K562 (cell line): Measurements from ENCODE around the gene LY6G6D. TPM values are rescaled to one million over a fixed set of nuclear protein-coding genes. Genes with fewer than 3 reads are reported as not detected.
"Not testable (repeated sequence)": the region's sequence is repeated elsewhere in the genome, so short reads cannot be mapped to it uniquely, and the experiment has no call there.

Experiments
- ATAC-seq: fragments of 200-7000 bp; cut with Tn5 transposase; 3 replicates; pipeline ENCODE4 v1.9.1; 2020; ENCODE audit warnings: moderate library complexity
- BruUV-seq: library from RNA; stranded (reverse); fragments of 400-500 nt; replicated peaks from 2 replicates; lab custom pipeline; 2021; lab: Mats Ljungman, UMichigan
- CTCF ChIA-PET: fragments of 300-600 bp; formaldehyde crosslinking; extraction: SDS; loops from one replicate; lab custom pipeline; 2021; ENCODE audit warnings: low intra/inter-chr PET ratio; lab: Yijun Ruan, JAX
- POLR2A ChIA-PET: fragments of 300-600, 350-650 bp; sonication (Branson Sonifier 250); formaldehyde crosslinking; extraction: SDS; loops from one replicate; lab custom pipeline; 2021; ENCODE audit warnings: antibody characterized with exemption, inconsistent platforms; lab: Yijun Ruan, JAX
- DNase-seq, 4 experiments: peaks; one replicate each; pipeline versions ENCODE4 v3.0.0 to v3.0.0-alpha.2; 2011 to 2018; ENCODE audit warnings: low spot score in 3 of 4, mixed read lengths in 3 of 4; ENCODE audit errors: extremely low read depth in 1 of 4
- FAIRE-seq: peaks from 2 replicates; lab custom pipeline; 2011; peaks lifted over from hg19 to GRCh38; lab: Jason Lieb, UNC
- H2AFZ ChIP-seq: 2 replicates; pipeline ENCODE4 v1.6.0; 2011; ENCODE audit warnings: low read depth, low read length, control low read depth, inconsistent platforms
- H3K27ac ChIP-seq: fragments of 200-600 bp; 3 replicates; pipeline ENCODE4 v1.8.0; 2011; ENCODE audit warnings: low read depth, mild to moderate bottlenecking, control low read depth, inconsistent platforms, low read length, moderate library complexity, mixed read lengths; ENCODE audit errors: extremely low read depth
- H3K27me3 ChIP-seq, 2 experiments: fragments of 300-600 bp in 1 of 2; 2 replicates in 1 of 2; 3 replicates in 1 of 2; pipeline versions ENCODE4 v1.6.0 to v1.8.0; 2011; ENCODE audit warnings: inconsistent platforms in 2 of 2, low read length in 2 of 2, mild to moderate bottlenecking in 1 of 2, mixed read lengths in 1 of 2, moderate library complexity in 1 of 2; ENCODE audit not compliant: control insufficient read depth in 2 of 2, insufficient read depth in 2 of 2
- H3K36me3 ChIP-seq: fragments of 300-600 bp; 3 replicates; pipeline ENCODE4 v1.8.0; 2011; ENCODE audit warnings: mild to moderate bottlenecking, low read length, inconsistent platforms; ENCODE audit not compliant: control insufficient read depth, insufficient read depth
- H3K4me1 ChIP-seq, 2 experiments: fragments of 200-600 bp in 1 of 2; replicated peaks in 1 of 2; 2 replicates in 1 of 2; 3 replicates in 1 of 2; pipeline versions ENCODE4 v1.5.1 to v1.8.0; 2011; ENCODE audit warnings: inconsistent platforms in 2 of 2, low read length in 2 of 2, mild to moderate bottlenecking in 1 of 2, mixed read lengths in 1 of 2, moderate library complexity in 1 of 2; ENCODE audit not compliant: control insufficient read depth in 2 of 2, insufficient read depth in 2 of 2
- H3K4me2 ChIP-seq: 2 replicates; pipeline ENCODE4 v1.6.1; 2011; ENCODE audit warnings: low read length, control low read depth, inconsistent platforms, mixed read lengths; ENCODE audit not compliant: insufficient read depth
- H3K4me3 ChIP-seq: fragments of 200-600 bp; sonication (generic), shearing (Covaris generic); 2 replicates; pipeline ENCODE4 v1.5.1; 2016; ENCODE audit warnings: control low read depth, inconsistent platforms
- H3K79me2 ChIP-seq: fragments of 200-600 bp; 3 replicates; pipeline ENCODE4 v1.8.0; 2011; ENCODE audit warnings: low read length, inconsistent platforms; ENCODE audit not compliant: control insufficient read depth, insufficient read depth
- H3K9ac ChIP-seq, 2 experiments: 2 replicates each; pipeline versions ENCODE4 v1.6.0 to v1.6.1; 2011; ENCODE audit warnings: low read depth in 2 of 2, low read length in 2 of 2, control low read depth in 1 of 2, inconsistent platforms in 1 of 2, mild to moderate bottlenecking in 1 of 2, mixed read lengths in 1 of 2; ENCODE audit not compliant: insufficient read depth in 1 of 2
- H3K9me1 ChIP-seq: one replicate; pipeline ENCODE4 v1.6.0; 2011; ENCODE audit warnings: inconsistent platforms, mild to moderate bottlenecking, low read length, moderate library complexity; ENCODE audit not compliant: control insufficient read depth, insufficient read depth
- H3K9me3 ChIP-seq: replicated peaks from 2 replicates; pipeline ENCODE4 v1.5.1; 2011; ENCODE audit warnings: low read depth, low read length, inconsistent platforms; ENCODE audit not compliant: control insufficient read depth, insufficient read depth
- H4K20me1 ChIP-seq: replicated peaks from 2 replicates; pipeline ENCODE4 v1.6.1; 2011; ENCODE audit warnings: low read length, inconsistent platforms, mixed read lengths; ENCODE audit not compliant: control insufficient read depth, insufficient read depth
- ARID2 ChIP-seq: fragments of 450-650 bp; IDR thresholded peaks from 2 replicates; pipeline ENCODE4 v1.6.1; 2017; ENCODE audit warnings: antibody characterized with exemption, mild to moderate bottlenecking
- ARID4B ChIP-seq: sonication (generic); formaldehyde crosslinking; IDR thresholded peaks from 2 replicates; pipeline ENCODE4 v1.8.0; 2022; ENCODE audit warnings: mild to moderate bottlenecking, missing genetic modification reagents
- CEBPB ChIP-seq: fragments of 450-650 bp; IDR thresholded peaks from 2 replicates; pipeline ENCODE4 v1.6.1; 2016; ENCODE audit warnings: missing genetic modification characterization, missing compliant biosample characterization
- HLTF ChIP-seq: fragments of 450-650 bp; IDR thresholded peaks from 2 replicates; pipeline ENCODE4 v1.6.1; 2016
- KLF13 ChIP-seq: fragments of 450-650 bp; IDR thresholded peaks from 2 replicates; pipeline ENCODE4 v1.6.1; 2016; ENCODE audit warnings: missing genetic modification characterization, low read depth, mild to moderate bottlenecking, missing compliant biosample characterization, moderate library complexity, borderline replicate concordance
- PHB2 ChIP-seq: fragments of 450-650 bp; IDR thresholded peaks from 2 replicates; pipeline ENCODE4 v1.6.1; 2017; ENCODE audit warnings: low read depth
- ZBTB26 ChIP-seq: fragments of 450-650 bp; formaldehyde crosslinking; IDR thresholded peaks from 2 replicates; pipeline ENCODE4 v1.4.0; 2022; ENCODE audit warnings: missing genetic modification characterization
- ZNF174 ChIP-seq: fragments of 250-450 bp; sonication (Bioruptor Pico); IDR thresholded peaks from 2 replicates; pipeline ENCODE4 v1.4.0; 2020; ENCODE audit warnings: mild to moderate bottlenecking
- WGBS: fragments of 100-300 bp; shearing (Covaris generic); methylation state at CpG from one replicate; pipeline ENCODE4 v1.1.6; 2016; ENCODE audit warnings: low coverage, mixed read lengths; ENCODE audit not compliant: insufficient coverage; ENCODE audit errors: missing lambda C conversion rate; 5-methylcytosine and 5-hydroxymethylcytosine counted together
- in situ Hi-C: fragments of 300-500 bp; cut with MboI; formaldehyde crosslinking; loops from 4 replicates; pipeline ENCODE4 v1.15.0; 2018; ENCODE audit warnings: inconsistent platforms, mixed read lengths
- intact Hi-C: fragments of 100-400 bp; cut with micrococcal nuclease; formaldehyde crosslinking; loops from 2 replicates; pipeline ENCODE4 v1.14.2; 2022
- polyA plus RNA-seq, 8 experiments: library from polyadenylated mRNA; depleted of rRNA in 4 of 8; stranded (reverse) in 5 of 8; unstranded in 3 of 8; fragments of >200 nt; fragmentation: Nextera tagmentation in 2 of 8; fragmentation: Illumina TruSeq in 1 of 8; extraction: Ambion mirVana in 2 of 8; extraction: Trizol in 1 of 8; gene quantifications; 2 replicates each; pipeline versions ENCODE4 v1.2.1 to v1.2.3, GENCODE V29; 2011 to 2014; ENCODE audit warnings: inconsistent platforms in 1 of 8, missing spikeins in 1 of 8
- total RNA-seq, 7 experiments: library from RNA; depleted of rRNA in 6 of 7; stranded (reverse); fragments of >200 nt in 6 of 7; fragmentation: Illumina TruSeq in 2 of 7; extraction: Trizol in 2 of 7; gene quantifications; 2 replicates each; pipeline versions ENCODE4 v1.2.1 to v1.2.3, GENCODE V29; 2011 to 2021; ENCODE audit warnings: low replicate concordance in 1 of 7

The LY6G6D gene
- total and polyA plus RNA-seq, 9 of the 15 experiments (the other 6 are each of a cell fraction or from before 2014, with no cell fraction given), result 0.30 to 0.38 TPM; not detected in 7

- FAIRE-seq, DNase-seq, H2AFZ ChIP-seq, H3K9me1 ChIP-seq, H3K4me2 ChIP-seq, H3K9me3 ChIP-seq, H3K4me3 ChIP-seq, in situ Hi-C loops, H3K79me2 ChIP-seq, H3K27ac ChIP-seq, H4K20me1 ChIP-seq, intact Hi-C loops, H3K36me3 ChIP-seq, H3K27me3 ChIP-seq, H3K9ac ChIP-seq, BruUV-seq, ATAC-seq: not testable (repeated sequence)
- WGBS, result 73% methylated on average over 11 of the region's 11 CpGs
- ChIA-PET POLR2A (interaction anchor here (0.6 to 12.4 kb wide), 3 partner anchors 15 to 161 kb away, joined by 3 to 223 read pairs (median 4); partner anchors contain the start of genes DDAH2, LY6G6C and MPIG6B), CTCF (interaction anchor here (0.6 kb wide), 1 partner anchor 253 kb away, joined by 3 read pairs; no protein-coding TSS in a partner anchor)
- peaks cover 31 to 43% of the 10 kb centered on the region in 2 experiments for H3K4me1 ChIP-seq
- TF ChIP-seq CEBPB (tag), result peak; percentile 74
Measured at GRCh38 chr6:31709157-31709556, 6.0 kb upstream of the LY6G6D start.

- BruUV-seq, result no TSS peak
- no peak overlapping the region for H3K27ac ChIP-seq
- in situ Hi-C loops, result no loop called here
- no peaks in the 10 kb centered on the region for H3K27me3 ChIP-seq
- H4K20me1 ChIP-seq, result no peaks in the 10 kb centered on the region
- ATAC-seq (peak; percentile 13), FAIRE-seq (no peak), DNase-seq (no peak)
- peak overlapping the region in 1 of 2 experiments; percentile 73; a peak in 1 of 4 replicates for H3K9ac ChIP-seq
- no peaks in the 10 kb centered on the region for H3K36me3 ChIP-seq
- CTCF ChIA-PET, result no interaction called here
- no peaks in the 10 kb centered on the region for H3K79me2 ChIP-seq
- POLR2A ChIA-PET, result interaction anchor here (0.6 to 12.4 kb wide), 9 partner anchors 7 to 261 kb away, joined by 3 to 223 read pairs (median 4); partner anchors contain the start of genes ABHD16A, DDAH2, DXO and GPANK1
- H3K9me3 ChIP-seq, result no peaks in the 10 kb centered on the region
- H3K9me1 ChIP-seq, result no peaks in the 10 kb centered on the region
- H2AFZ ChIP-seq, result peak overlapping the region; percentile 58
- H3K4me3 ChIP-seq, result no peak overlapping the region
- intact Hi-C loops, result no loop called here
- H3K4me1 ChIP-seq, result peaks cover 35 to 49% of the 10 kb centered on the region in 2 experiments
- H3K4me2 ChIP-seq, result peak overlapping the region; percentile 9; the same call in 1 of the 2 replicates
- 29% methylated on average over 5 of the region's 5 CpGs for WGBS
- 0 out of 2 replicates have a peak, but pooled peaks have one; percentile 16 for TF ChIP-seq CEBPB (tag)
- no peak for TF ChIP-seq ARID2
- peak; percentile 34; the same call in 1 of the 2 replicates for TF ChIP-seq ARID4B
- TF ChIP-seq PHB2, result 0 out of 2 replicates have a peak, but pooled peaks have one; percentile 38
- no peak for TF ChIP-seq ZNF174
- 0 out of 2 replicates have a peak, but pooled peaks have one; percentile 13 for TF ChIP-seq KLF13 (tag)
- no peak for TF ChIP-seq HLTF
- 0 out of 2 replicates have a peak, but pooled peaks have one; percentile 74 for TF ChIP-seq ZBTB26 (CRISPR knock-in tag)
Measured at GRCh38 chr6:31710523-31711219, 4.5 kb upstream of the LY6G6D start.
